Measurements from ENCODE around the gene ACTN1.

DNA sequence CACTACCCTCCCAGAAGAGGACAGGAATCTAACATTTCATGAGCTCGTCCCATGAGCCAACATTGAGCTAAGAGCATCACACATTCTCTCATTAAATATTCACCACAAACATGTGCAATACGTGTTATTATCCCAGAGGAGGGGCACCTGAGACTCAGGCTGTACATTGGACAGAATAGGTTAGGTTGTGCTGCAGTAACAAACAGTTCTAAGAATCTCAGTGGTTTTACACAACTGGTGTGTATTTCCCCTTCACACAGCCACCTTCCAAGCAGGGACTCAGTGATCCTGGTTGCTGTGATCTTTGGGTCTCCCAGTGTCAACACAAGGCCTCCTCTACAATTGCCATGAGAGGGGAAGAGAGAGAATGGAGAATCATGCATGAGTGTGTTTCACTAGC is 15.0 kb upstream of the ACTN1 start:
- TF ChIP-seq TAF1 (IDR thresholded peaks at IDR 0.05; ENCODE audit: low read depth, low read length), result no peak
- TF ChIP-seq SPI1 (IDR thresholded peaks at IDR 0.05; ENCODE audit: low read depth, low read length), result no peak
- TF ChIP-seq POLR2AphosphoS5 (IDR thresholded peaks at IDR 0.05; ENCODE audit: low read depth, low read length), result no peak
- no peak for TF ChIP-seq POLR2A (IDR thresholded peaks at IDR 0.05; ENCODE audit: low read depth, low read length)
- no peak for TF ChIP-seq POU2F2 (IDR thresholded peaks at IDR 0.05; ENCODE audit: low read depth, low read length)
